ENCODE data around the gene PLEKHF1. TPM values are rescaled to one million over a fixed set of nuclear protein-coding genes. Genes with fewer than 3 reads are reported as not detected.

PLEKHF1 gene
- total RNA-seq, 1 experiment from 2014 or later, result 15.9 TPM

GRCh38 chr19:29714371-29714952, 49.2 kb downstream of the PLEKHF1 start:
- H3K27me3 ChIP-seq (ENCODE audit: low read length), result no peaks in the 10 kb centered on the region
- H3K36me3 ChIP-seq (ENCODE audit: low read depth, low read length), result no peaks in the 10 kb centered on the region
- no peak for TF ChIP-seq CTCF (conservative IDR thresholded peaks at IDR 0.05; ENCODE audit: low read depth, low read length)
- no peak for TF ChIP-seq EZH2 (IDR thresholded peaks at IDR 0.05; ENCODE audit: low read length, unreplicated experiment)
- TF ChIP-seq EZH2phosphoT487 (IDR thresholded peaks at IDR 0.05; ENCODE audit: borderline replicate concordance, low read length), result no peak
- H3F3A ChIP-seq (ENCODE audit: low read length, unreplicated experiment), result no peaks in the 10 kb centered on the region
- no peak for DNase-seq
- ATAC-seq, result peak; percentile 21
- H3K4me3 ChIP-seq (ENCODE audit: low read length), result peak overlapping the region; percentile 80
- H2AFZ ChIP-seq (ENCODE audit: low read length), result peak overlapping the region; percentile 80
- H3K4me2 ChIP-seq (ENCODE audit: low read length), result peak overlapping the region; percentile 90
- CTCF ChIA-PET, result no interaction called here
- intact Hi-C loops (cut with micrococcal nuclease), result no loop called here
- H3K4me1 ChIP-seq (ENCODE audit: insufficient read depth, low read length), result peaks cover 10% of the 10 kb centered on the region
- peak overlapping the region; percentile 90 for H3K9ac ChIP-seq (ENCODE audit: low read length)
- H3K9me2 ChIP-seq (replicated peaks; ENCODE audit: low read length), result no peaks in the 10 kb centered on the region
- peak overlapping the region; percentile 54; the same call in 1 of the 2 replicates for H3K27ac ChIP-seq (ENCODE audit: low read length)
- POLR2A ChIA-PET (ENCODE audit: unreplicated experiment), result interaction anchor here (0.6 to 1.1 kb wide), 3 partner anchors 20 to 108 kb away, joined by 3 to 4 read pairs (median 3); no protein-coding TSS in a partner anchor
- no peaks in the 10 kb centered on the region for H3K9me3 ChIP-seq (ENCODE audit: low read length)
- H4K20me1 ChIP-seq (ENCODE audit: low read length), result no peaks in the 10 kb centered on the region
- H3K79me2 ChIP-seq (ENCODE audit: low read length), result peaks cover 3% of the 10 kb centered on the region; the same call in 1 of the 2 replicates
- BruUV-seq (replicated peaks), result no TSS peak

GRCh38 chr19:29714953-29715700, 49.9 kb downstream of the PLEKHF1 start, which contains the start of gene C19orf12:
Gene C19orf12, minus strand, starts transcription at chr19:29715261. Its CDS starts 6,848 bp downstream, at chr19:29708413.
- Histone ChIP-seq H3K9me2 (replicated peaks; ENCODE audit: low read length) (no peaks in the 10 kb centered on the region), H2AFZ (ENCODE audit: low read length) (peak within 1 kb of the TSS; percentile 80), H3K79me2 (ENCODE audit: low read length) (peaks cover 3% of the 10 kb centered on the region; the same call in 1 of the 2 replicates), H4K20me1 (ENCODE audit: low read length) (no peaks in the 10 kb centered on the region), H3K4me1 (ENCODE audit: insufficient read depth, low read length) (peaks cover 10% of the 10 kb centered on the region), H3K27me3 (ENCODE audit: low read length) (no peaks in the 10 kb centered on the region), H3K4me3 (ENCODE audit: low read length) (peak within 1 kb of the TSS; percentile 80), H3K4me2 (ENCODE audit: low read length) (peak within 1 kb of the TSS; percentile 90), H3F3A (ENCODE audit: low read length, unreplicated experiment) (no peaks in the 10 kb centered on the region), H3K36me3 (ENCODE audit: low read depth, low read length) (no peaks in the 10 kb centered on the region), H3K9ac (ENCODE audit: low read length) (peak within 1 kb of the TSS; percentile 90), H3K9me3 (ENCODE audit: low read length) (no peaks in the 10 kb centered on the region), H3K27ac (ENCODE audit: low read length) (peak within 1 kb of the TSS; percentile 54)
- DNase-seq (peak; percentile 37), ATAC-seq (peak; percentile 78)
- BruUV-seq (replicated peaks), result no TSS peak
- intact Hi-C loops (cut with micrococcal nuclease), result no loop called here
- POLR2A ChIA-PET (ENCODE audit: unreplicated experiment), result interaction anchor here (0.5 to 1.1 kb wide), 4 partner anchors 21 to 109 kb away, joined by 3 to 4 read pairs (median 3); no protein-coding TSS in a partner anchor
- no peak for TF ChIP-seq EZH2 (IDR thresholded peaks at IDR 0.05; ENCODE audit: low read length, unreplicated experiment)
- TF ChIP-seq EZH2phosphoT487 (IDR thresholded peaks at IDR 0.05; ENCODE audit: borderline replicate concordance, low read length), result no peak
- TF ChIP-seq CTCF (conservative IDR thresholded peaks at IDR 0.05; ENCODE audit: low read depth, low read length), result no peak
- CTCF ChIA-PET, result no interaction called here
